Mesendoderm (in vitro differentiated cells): ENCODE data around the gene OBSCN.

Experiments used
- DNase-seq: peaks from one replicate; pipeline ENCODE4 v3.0.0; 2013
- H2AK5ac ChIP-seq: 2 replicates; pipeline ENCODE4 v1.6.1; 2013; ENCODE audit warnings: low read length, inconsistent platforms
- H2BK120ac ChIP-seq: 2 replicates; pipeline ENCODE4 v1.6.1; 2013; ENCODE audit warnings: low read depth, mild to moderate bottlenecking, low read length, moderate library complexity, mixed read lengths
- H2BK15ac ChIP-seq: replicated peaks from 2 replicates; pipeline ENCODE4 v1.6.1; 2013; ENCODE audit warnings: low read depth, mild to moderate bottlenecking, moderate library complexity
- H2BK5ac ChIP-seq: 2 replicates; pipeline ENCODE4 v1.6.1; 2013; ENCODE audit warnings: low read length, inconsistent platforms
- H3K18ac ChIP-seq: 2 replicates; pipeline ENCODE4 v1.6.1; 2013; ENCODE audit warnings: mild to moderate bottlenecking, low read length, mixed read lengths
- H3K23ac ChIP-seq: one replicate; pipeline ENCODE4 v1.6.1; 2013; ENCODE audit warnings: low read length
- H3K27ac ChIP-seq: 2 replicates; pipeline ENCODE4 v1.5.1; 2013; ENCODE audit warnings: low read depth, mild to moderate bottlenecking, inconsistent platforms, low read length, moderate library complexity
- H3K27me3 ChIP-seq: 2 replicates; pipeline ENCODE4 v1.6.1; 2013; ENCODE audit warnings: low read length, control low read depth, mild to moderate bottlenecking, inconsistent platforms; ENCODE audit not compliant: insufficient read depth, poor library complexity
- H3K36me3 ChIP-seq: 2 replicates; pipeline ENCODE4 v1.6.1; 2013; ENCODE audit warnings: low read length, inconsistent platforms; ENCODE audit not compliant: control insufficient read depth, insufficient read depth
- H3K4ac ChIP-seq: one replicate; pipeline ENCODE4 v1.6.1; 2013; ENCODE audit warnings: low read depth, mild to moderate bottlenecking, low read length, moderate library complexity
- H3K4me1 ChIP-seq: 2 replicates; pipeline ENCODE4 v1.6.1; 2013; ENCODE audit warnings: low read depth, low read length, inconsistent platforms; ENCODE audit not compliant: control insufficient read depth
- H3K4me2 ChIP-seq: 2 replicates; pipeline ENCODE4 v1.6.1; 2013; ENCODE audit warnings: low read length
- H3K4me3 ChIP-seq: 2 replicates; pipeline ENCODE4 v1.5.1; 2013; ENCODE audit warnings: mild to moderate bottlenecking, low read length
- H3K56ac ChIP-seq: one replicate; pipeline ENCODE4 v1.6.1; 2013; ENCODE audit warnings: low read length
- H3K79me1 ChIP-seq: 2 replicates; pipeline ENCODE4 v1.6.1; 2013; ENCODE audit warnings: low read length, inconsistent platforms
- H3K79me2 ChIP-seq: 2 replicates; pipeline ENCODE4 v1.6.1; 2013; ENCODE audit warnings: mild to moderate bottlenecking, low read length; ENCODE audit not compliant: control insufficient read depth, insufficient read depth
- H3K9ac ChIP-seq: 2 replicates; pipeline ENCODE4 v1.6.1; 2013; ENCODE audit warnings: low read length, inconsistent platforms
- H4K5ac ChIP-seq: one replicate; pipeline ENCODE4 v1.6.1; 2013; ENCODE audit warnings: low read length
- H4K8ac ChIP-seq: one replicate; pipeline ENCODE4 v1.6.1; 2013; ENCODE audit warnings: low read depth, mild to moderate bottlenecking, control low read depth, low read length, moderate library complexity
- WGBS: extraction: QIAGEN DNeasy Blood & Tissue Kit; methylation state at CpG from one replicate; pipeline ENCODE4 v1.1.7; 2013; ENCODE audit warnings: low lambda C conversion rate, missing lambda C conversion rate; ENCODE audit not compliant: insufficient coverage; ENCODE audit errors: extremely low coverage; 5-methylcytosine and 5-hydroxymethylcytosine counted together

Gene OBSCN

GRCh38 chr1:228368801-228369607, 161.2 kb downstream of the OBSCN start:
- Histone ChIP-seq H3K4me3 (no peak overlapping the region), H3K9ac (no peak overlapping the region), H3K18ac (no peak overlapping the region), H3K4me1 (no peaks in the 10 kb centered on the region), H3K27me3 (no peaks in the 10 kb centered on the region), H2BK5ac (no peak overlapping the region), H2BK120ac (no peak overlapping the region), H3K23ac (no peak overlapping the region), H3K4ac (no peak overlapping the region), H3K36me3 (no peaks in the 10 kb centered on the region), H3K79me1 (no peaks in the 10 kb centered on the region), H3K27ac (no peak overlapping the region), H3K4me2 (no peak overlapping the region), H4K5ac (no peak overlapping the region), H2AK5ac (no peak overlapping the region), H4K8ac (no peak overlapping the region), H2BK15ac (no peak overlapping the region), H3K56ac (no peak overlapping the region), H3K79me2 (no peaks in the 10 kb centered on the region)
- DNase-seq = no peak
- WGBS = no CpG with 5 or more reads among the region's 15 CpGs

GRCh38 chr1:228369608-228370438, 162.0 kb downstream of the OBSCN start:
- WGBS = no CpG with 5 or more reads among the region's 18 CpGs
- Histone ChIP-seq H3K36me3 (no peaks in the 10 kb centered on the region), H2BK15ac (no peak overlapping the region), H3K4me3 (no peak overlapping the region), H3K27ac (no peak overlapping the region), H4K5ac (no peak overlapping the region), H3K56ac (no peak overlapping the region), H4K8ac (no peak overlapping the region), H2AK5ac (no peak overlapping the region), H3K23ac (no peak overlapping the region), H2BK5ac (no peak overlapping the region), H3K27me3 (no peaks in the 10 kb centered on the region), H2BK120ac (no peak overlapping the region), H3K79me1 (no peaks in the 10 kb centered on the region), H3K4me2 (no peak overlapping the region), H3K9ac (no peak overlapping the region), H3K18ac (no peak overlapping the region), H3K4ac (no peak overlapping the region), H3K4me1 (no peaks in the 10 kb centered on the region), H3K79me2 (no peaks in the 10 kb centered on the region)
- DNase-seq = no peak

GRCh38 chr1:228370439-228370940, 162.6 kb downstream of the OBSCN start:
- Histone ChIP-seq H2BK5ac (no peak overlapping the region), H4K5ac (no peak overlapping the region), H3K27ac (no peak overlapping the region), H3K18ac (no peak overlapping the region), H2BK120ac (no peak overlapping the region), H3K4ac (no peak overlapping the region), H3K4me1 (no peaks in the 10 kb centered on the region), H3K9ac (no peak overlapping the region), H3K79me2 (no peaks in the 10 kb centered on the region), H3K27me3 (no peaks in the 10 kb centered on the region), H3K56ac (no peak overlapping the region), H3K23ac (no peak overlapping the region), H3K4me3 (no peak overlapping the region), H3K4me2 (no peak overlapping the region), H2BK15ac (no peak overlapping the region), H4K8ac (no peak overlapping the region), H3K79me1 (no peaks in the 10 kb centered on the region), H3K36me3 (no peaks in the 10 kb centered on the region), H2AK5ac (no peak overlapping the region)
- WGBS = no CpG with 5 or more reads among the region's 10 CpGs
- DNase-seq = no peak

DNA sequence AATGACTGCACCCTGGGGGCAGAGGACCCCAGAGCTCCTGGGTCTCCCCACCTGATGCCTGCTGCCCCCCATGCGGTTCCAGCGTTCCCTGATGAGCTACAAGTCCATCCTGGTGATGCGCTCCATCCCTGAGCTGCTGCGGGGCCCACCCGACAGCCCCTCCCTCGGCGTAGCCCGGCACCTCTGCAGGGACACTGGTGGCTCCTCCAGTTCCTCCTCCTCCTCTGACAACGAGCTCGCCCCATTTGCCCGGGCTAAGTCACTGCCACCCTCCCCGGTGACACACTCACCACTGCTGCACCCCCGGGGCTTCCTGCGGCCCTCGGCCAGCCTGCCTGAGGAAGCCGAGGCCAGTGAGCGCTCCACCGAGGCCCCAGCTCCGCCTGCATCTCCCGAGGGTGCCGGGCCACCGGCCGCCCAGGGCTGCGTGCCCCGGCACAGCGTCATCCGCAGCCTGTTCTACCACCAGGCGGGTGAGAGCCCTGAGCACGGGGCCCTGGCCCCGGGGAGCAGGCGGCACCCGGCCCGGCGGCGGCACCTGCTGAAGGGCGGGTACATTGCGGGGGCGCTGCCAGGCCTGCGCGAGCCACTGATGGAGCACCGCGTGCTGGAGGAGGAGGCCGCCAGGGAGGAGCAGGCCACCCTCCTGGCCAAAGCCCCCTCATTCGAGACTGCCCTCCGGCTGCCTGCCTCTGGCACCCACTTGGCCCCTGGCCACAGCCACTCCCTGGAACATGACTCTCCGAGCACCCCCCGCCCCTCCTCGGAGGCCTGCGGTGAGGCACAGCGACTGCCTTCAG, 163.3 kb downstream of the OBSCN start:
- no peak for DNase-seq

GRCh38 chr1:228371741-228372182, 163.9 kb downstream of the OBSCN start:
- H3K9ac ChIP-seq = no peak overlapping the region
- H2BK120ac ChIP-seq = no peak overlapping the region
- no peak overlapping the region for H3K4ac ChIP-seq
- no peak overlapping the region for H3K18ac ChIP-seq
- H3K27ac ChIP-seq = no peak overlapping the region
- H3K4me3 ChIP-seq = no peak overlapping the region
- H3K4me2 ChIP-seq = no peak overlapping the region
- no CpG with 5 or more reads among the region's 4 CpGs for WGBS
- no peak overlapping the region for H2BK5ac ChIP-seq
- H3K79me1 ChIP-seq = no peaks in the 10 kb centered on the region
- H3K36me3 ChIP-seq = no peaks in the 10 kb centered on the region
- H3K27me3 ChIP-seq = no peaks in the 10 kb centered on the region
- no peak overlapping the region for H2BK15ac ChIP-seq
- no peak overlapping the region for H4K8ac ChIP-seq
- H3K56ac ChIP-seq = no peak overlapping the region
- H3K4me1 ChIP-seq = no peaks in the 10 kb centered on the region
- no peaks in the 10 kb centered on the region for H3K79me2 ChIP-seq
- no peak overlapping the region for H3K23ac ChIP-seq
- H2AK5ac ChIP-seq = no peak overlapping the region
- no peak overlapping the region for H4K5ac ChIP-seq
- no peak for DNase-seq

More for the DNA sequence above, 163.3 kb downstream of the OBSCN start:
- no peak overlapping the region for H3K56ac ChIP-seq
- no peaks in the 10 kb centered on the region for H3K79me2 ChIP-seq
- H3K18ac ChIP-seq = no peak overlapping the region
- H3K79me1 ChIP-seq = no peaks in the 10 kb centered on the region
- H3K27me3 ChIP-seq = no peaks in the 10 kb centered on the region
- H4K8ac ChIP-seq = no peak overlapping the region
- no peak overlapping the region for H2BK120ac ChIP-seq
- no peak overlapping the region for H3K4me2 ChIP-seq
- no CpG with 5 or more reads among the region's 50 CpGs for WGBS
- no peak overlapping the region for H3K27ac ChIP-seq
- H3K4me1 ChIP-seq = no peaks in the 10 kb centered on the region
- H3K4ac ChIP-seq = no peak overlapping the region
- H3K9ac ChIP-seq = no peak overlapping the region
- H4K5ac ChIP-seq = no peak overlapping the region
- H2BK15ac ChIP-seq = no peak overlapping the region
- no peak overlapping the region for H2AK5ac ChIP-seq
- H3K23ac ChIP-seq = no peak overlapping the region
- H3K4me3 ChIP-seq = no peak overlapping the region
- no peak overlapping the region for H2BK5ac ChIP-seq
- H3K36me3 ChIP-seq = no peaks in the 10 kb centered on the region
